HG03108 (cell line): ENCODE measurements around the gene NUP42.
"Not testable (repeated sequence)": the region's sequence is repeated elsewhere in the genome, so short reads cannot be mapped to it uniquely, and the experiment has no call there.

Experiments used
- ATAC-seq: cut with Tn5 transposase; IDR thresholded peaks from one replicate; pipeline ENCODE4 v1.9.1; 2021; ENCODE audit warnings: moderate library complexity; ENCODE audit not compliant: unreplicated experiment

Gene NUP42, protein sequence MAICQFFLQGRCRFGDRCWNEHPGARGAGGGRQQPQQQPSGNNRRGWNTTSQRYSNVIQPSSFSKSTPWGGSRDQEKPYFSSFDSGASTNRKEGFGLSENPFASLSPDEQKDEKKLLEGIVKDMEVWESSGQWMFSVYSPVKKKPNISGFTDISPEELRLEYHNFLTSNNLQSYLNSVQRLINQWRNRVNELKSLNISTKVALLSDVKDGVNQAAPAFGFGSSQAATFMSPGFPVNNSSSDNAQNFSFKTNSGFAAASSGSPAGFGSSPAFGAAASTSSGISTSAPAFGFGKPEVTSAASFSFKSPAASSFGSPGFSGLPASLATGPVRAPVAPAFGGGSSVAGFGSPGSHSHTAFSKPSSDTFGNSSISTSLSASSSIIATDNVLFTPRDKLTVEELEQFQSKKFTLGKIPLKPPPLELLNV

GRCh38 chr7:23181684-23182553 lies at the start of gene NUP42:
Gene NUP42, plus strand, starts transcription at chr7:23182048. Its CDS starts 38 bp downstream, at chr7:23182086.
- peak; percentile 98 for ATAC-seq

- ATAC-seq: no peak
Measured at GRCh38 chr7:23133797-23134196, 48.1 kb upstream of the NUP42 start.

DNA sequence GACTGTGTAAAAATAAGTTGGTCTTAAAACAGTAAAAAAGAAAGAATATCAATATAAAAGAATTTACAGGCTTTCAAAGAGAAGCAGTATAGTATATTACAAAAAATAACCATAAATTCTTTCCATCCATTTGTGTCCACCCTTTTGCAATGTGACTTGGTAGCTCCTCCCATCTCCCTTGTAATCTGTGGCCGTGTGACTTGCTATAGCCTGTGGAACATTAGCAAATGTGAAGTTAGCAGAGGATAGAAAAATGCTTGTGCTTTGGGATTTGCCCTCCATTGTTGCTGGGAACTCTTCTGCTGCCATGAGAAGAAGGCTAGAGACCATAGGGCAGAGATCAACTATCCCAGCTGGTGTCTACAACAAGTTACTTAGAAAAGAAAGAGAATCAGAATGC lies 46.1 kb upstream of the NUP42 start:
- ATAC-seq: no peak

GRCh38 chr7:23136216-23136615 lies 45.6 kb upstream of the NUP42 start:
- ATAC-seq: no peak

DNA sequence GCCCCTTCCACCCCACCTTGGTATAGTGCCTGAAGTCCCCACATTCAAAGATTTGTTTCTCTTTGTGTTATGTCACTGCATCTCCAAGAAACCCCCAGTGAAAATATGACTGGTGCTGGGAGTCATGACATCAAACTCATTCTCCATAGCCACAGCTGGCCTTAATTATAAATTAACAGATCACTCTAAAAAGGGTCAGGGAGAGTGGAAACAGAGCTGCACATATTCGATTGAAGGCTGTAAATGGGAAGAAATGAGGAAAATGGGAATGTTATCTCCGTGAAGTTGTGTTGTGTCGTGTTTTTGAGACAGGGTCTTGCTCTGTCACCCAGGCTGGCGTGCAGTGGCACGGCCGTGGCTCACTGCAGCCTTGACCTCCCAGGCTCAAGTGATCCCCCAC lies 24.2 kb upstream of the NUP42 start:
- no peak for ATAC-seq

- no peak for ATAC-seq
Measured at GRCh38 chr7:23158546-23158945, 23.3 kb upstream of the NUP42 start.

- ATAC-seq: no peak
Measured at GRCh38 chr7:23161482-23161881, 20.4 kb upstream of the NUP42 start.

GRCh38 chr7:23164846-23165245 lies 17.0 kb upstream of the NUP42 start:
- ATAC-seq: no peak

- ATAC-seq: no peak
Measured at GRCh38 chr7:23165316-23165715, 16.5 kb upstream of the NUP42 start.

- no peak for ATAC-seq
Measured at GRCh38 chr7:23167691-23168090, 14.2 kb upstream of the NUP42 start.

DNA sequence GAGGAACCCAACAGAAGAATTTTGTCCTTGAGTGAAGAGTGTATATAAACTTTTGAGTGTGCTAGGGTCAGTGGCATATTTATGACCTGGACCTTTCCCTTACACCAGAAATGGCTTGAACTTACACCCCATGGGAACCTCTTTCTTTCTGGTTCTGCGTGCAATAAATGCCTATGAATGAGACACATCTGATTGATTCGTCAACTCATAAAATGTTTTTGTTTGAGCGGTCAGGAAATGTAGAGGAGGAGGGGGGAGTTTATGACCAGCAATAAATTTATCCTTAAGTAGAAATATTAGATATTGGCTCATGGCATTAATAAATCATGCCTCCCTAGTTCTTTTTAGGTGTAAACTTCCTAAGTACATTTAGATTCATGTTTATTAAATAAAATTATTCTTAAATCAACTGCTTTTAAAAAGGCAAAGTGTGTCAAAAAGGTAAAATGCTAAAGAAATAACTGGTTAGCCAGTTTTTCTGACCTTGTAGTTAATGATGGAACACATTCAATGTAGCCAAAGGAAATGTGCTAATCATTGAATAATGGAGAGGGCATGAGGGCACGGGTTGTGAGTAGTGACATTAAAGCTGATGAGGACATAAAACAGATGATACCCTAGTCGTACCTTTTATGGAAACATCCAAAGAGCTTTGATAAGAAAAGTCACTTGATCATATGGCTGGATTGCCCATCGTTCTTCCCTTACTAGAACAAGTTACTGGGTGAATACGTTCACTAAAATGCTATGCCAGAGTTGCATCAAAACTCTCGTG lies 13.6 kb upstream of the NUP42 start:
- ATAC-seq: no peak

DNA sequence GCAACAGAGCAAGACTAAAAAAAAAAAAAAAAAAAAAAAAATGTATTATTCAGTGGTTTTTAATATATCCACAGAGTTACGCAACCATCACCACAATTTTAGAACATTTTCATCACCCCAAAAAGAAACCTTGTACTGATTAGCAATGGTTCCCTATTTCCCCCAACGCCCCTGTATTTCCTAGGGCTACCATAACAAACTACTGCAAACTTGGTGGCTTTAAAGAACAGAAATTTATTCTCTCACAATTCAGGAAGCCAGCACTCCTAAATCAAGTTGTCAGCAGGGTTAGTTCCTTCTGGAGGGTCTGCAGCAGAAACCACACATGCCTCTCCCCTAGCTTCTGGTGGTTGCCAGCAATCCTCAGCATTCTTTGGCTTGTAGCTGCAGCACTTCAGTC lies 5.9 kb upstream of the NUP42 start:
- no peak for ATAC-seq

DNA sequence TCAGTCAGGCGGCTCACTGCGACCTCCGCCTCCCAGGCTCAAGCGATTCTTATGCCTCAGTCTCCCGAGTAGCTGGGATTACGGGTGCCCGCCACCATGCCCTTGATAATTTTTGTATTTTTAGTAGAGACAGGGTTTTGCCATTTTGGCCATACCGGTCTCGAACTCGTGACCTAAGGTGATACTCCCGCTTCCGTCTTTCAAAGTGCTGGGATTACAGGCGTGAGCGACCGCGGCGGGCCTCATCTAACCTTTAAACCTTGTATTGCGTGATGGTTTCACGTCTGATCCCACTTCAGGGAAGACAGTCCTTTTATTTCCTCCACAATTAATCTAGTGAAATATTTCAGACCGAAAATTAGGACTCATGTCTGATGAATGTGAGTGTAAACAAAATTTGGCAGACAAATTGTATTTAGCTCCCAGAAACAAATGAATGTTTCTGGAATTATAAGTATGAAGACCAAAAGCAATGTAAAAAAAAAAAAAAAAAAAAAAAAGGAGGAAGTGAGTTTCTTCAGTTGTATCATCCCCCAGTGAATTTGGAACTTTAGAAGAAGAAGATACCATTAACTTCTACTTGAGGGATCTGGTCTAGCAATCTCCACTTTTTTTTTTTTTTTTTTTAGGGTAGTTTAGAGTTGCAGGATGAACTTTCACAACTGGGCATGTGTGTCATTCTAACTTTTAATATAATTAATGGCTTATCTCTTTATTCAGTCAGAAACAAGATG lies 1.6 kb downstream of the NUP42 start:
- ATAC-seq: no peak

DNA sequence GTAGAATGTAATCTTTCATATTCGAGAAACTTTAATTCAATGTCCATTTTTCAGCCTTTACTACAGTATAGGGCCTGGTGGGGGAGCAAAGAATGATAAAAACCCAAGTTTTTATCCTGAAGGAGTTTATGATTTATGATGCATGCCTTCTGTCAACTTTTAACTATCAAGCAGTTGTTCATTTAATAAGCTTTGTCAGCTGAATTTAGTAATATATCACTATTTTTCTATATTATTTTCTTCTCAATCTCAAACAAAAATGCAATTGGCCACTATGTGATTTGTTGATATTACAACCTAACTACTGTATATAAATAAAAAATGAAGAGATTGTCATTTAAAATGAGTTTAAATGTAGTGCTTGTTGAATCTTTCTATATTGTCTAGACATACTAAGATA lies 2.4 kb downstream of the NUP42 start:
- no peak for ATAC-seq

- no peak for ATAC-seq
Measured at GRCh38 chr7:23184709-23185359, 3.0 kb downstream of the NUP42 start.

DNA sequence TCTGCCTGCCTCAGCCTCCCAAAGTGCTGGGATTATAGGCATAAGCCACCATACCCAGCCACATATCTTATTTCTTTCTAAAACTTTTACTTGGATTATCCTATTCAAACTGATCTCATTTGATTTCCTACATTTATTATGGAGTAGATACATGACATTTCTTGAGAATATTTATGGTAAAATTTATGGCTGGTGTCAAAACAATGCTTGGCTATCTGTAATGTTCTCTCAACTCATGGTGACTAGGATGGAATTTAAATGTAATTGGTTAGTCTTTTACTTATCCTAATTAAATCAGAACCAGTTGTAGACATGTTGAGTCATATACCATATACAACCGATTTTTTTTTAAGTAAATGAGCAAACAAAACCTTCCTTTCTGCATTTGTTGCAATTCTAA lies 4.1 kb downstream of the NUP42 start:
- no peak for ATAC-seq

DNA sequence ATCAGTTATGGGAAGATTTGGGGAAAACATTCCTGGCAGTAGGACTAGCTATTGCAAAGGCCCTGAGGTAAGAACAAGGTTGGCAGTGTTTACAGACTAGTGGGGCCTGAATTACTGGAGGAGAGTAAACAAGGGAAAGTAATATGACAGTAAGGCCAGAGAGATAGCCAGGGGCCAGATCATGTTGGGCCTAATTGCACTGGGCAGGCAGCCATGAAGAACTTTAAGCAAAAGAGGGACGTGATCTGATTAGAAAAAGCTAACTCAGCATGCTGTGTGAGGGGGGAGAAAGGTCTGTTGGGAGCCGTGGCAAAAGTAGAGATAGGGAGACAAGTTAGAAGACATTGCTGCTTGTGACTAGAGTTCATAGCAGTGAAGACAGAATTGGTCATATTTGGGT lies 9.2 kb downstream of the NUP42 start:
- ATAC-seq: no peak

DNA sequence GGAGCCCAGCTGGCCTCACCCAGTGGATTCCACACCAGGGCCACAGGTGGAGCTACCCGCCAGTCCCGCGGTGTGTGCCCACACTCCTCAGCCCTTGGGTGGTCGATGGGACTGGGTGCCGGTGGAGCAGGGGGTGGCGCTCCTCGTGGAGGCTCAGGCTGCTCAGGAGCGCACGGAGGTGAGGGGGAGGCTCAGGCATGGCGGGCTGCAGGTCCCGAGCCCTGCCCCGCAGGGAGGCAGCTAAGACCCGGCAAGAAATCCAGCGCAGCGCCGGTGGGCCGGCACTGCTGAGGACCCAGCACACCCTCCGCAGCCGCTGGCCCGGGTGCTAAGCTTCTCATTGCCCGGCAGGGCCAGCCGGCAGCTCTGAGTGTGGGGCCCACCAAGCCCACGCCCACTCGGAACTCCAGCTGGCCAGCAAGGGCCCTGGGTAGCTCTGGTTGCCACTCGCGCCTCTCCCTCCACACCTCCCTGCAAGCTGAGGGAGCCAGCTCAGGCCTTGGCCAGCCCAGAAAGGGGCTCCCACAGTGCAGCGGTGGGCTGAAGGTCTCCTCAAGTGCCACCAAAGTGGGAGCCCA lies 11.9 kb downstream of the NUP42 start:
- not testable (repeated sequence) for ATAC-seq

- no peak for ATAC-seq
Measured at GRCh38 chr7:23196306-23196705, 14.5 kb downstream of the NUP42 start.

- ATAC-seq: not testable (repeated sequence)
Measured at GRCh38 chr7:23197745-23198144, 15.9 kb downstream of the NUP42 start.
